ENCODE measurements around the gene SMARCD1. TPM values are rescaled to one million over a fixed set of nuclear protein-coding genes. Genes with fewer than 3 reads are reported as not detected.

SMARCD1 gene
- total RNA-seq, 2 donors from 2014 or later, result 18.3 to 27.7 TPM

- ATAC-seq (peak in 1 of 2 donors; percentile 55), DNase-seq (no peak)
- intact Hi-C loops (cut with DNase I), result loop anchor here (2.0 to 5.0 kb wide), 2 partner anchors 89 kb away; no protein-coding TSS in a partner anchor
These were observed 29.1 kb upstream of the SMARCD1 start for GRCh38 chr12:50055831-50056638.

- ATAC-seq, result no peak
- no peak for DNase-seq
- intact Hi-C loops (cut with DNase I), result loop anchor here (2.0 to 5.0 kb wide), 2 partner anchors 89 to 90 kb away; no protein-coding TSS in a partner anchor
These were observed 28.5 kb upstream of the SMARCD1 start for GRCh38 chr12:50056639-50056976.

- ATAC-seq (peak; percentile 82 to 84), DNase-seq (peak; percentile 76)
- intact Hi-C loops (cut with DNase I), result loop anchor here (2.0 to 5.0 kb wide), 2 partner anchors 90 kb away; no protein-coding TSS in a partner anchor
These were observed 27.9 kb upstream of the SMARCD1 start, which contains the start of gene ASIC1 for GRCh38 chr12:50057000-50057841. Gene ASIC1, plus strand, starts transcription at chr12:50057596. Its CDS starts 1,171 bp downstream, at chr12:50058767.

- intact Hi-C loops (cut with DNase I), result loop anchor here (2.0 to 5.0 kb wide), 2 partner anchors 91 kb away; no protein-coding TSS in a partner anchor
- no peak for DNase-seq
- ATAC-seq, result no peak
These were observed 27.1 kb upstream of the SMARCD1 start for GRCh38 chr12:50057896-50058670.

DNA sequence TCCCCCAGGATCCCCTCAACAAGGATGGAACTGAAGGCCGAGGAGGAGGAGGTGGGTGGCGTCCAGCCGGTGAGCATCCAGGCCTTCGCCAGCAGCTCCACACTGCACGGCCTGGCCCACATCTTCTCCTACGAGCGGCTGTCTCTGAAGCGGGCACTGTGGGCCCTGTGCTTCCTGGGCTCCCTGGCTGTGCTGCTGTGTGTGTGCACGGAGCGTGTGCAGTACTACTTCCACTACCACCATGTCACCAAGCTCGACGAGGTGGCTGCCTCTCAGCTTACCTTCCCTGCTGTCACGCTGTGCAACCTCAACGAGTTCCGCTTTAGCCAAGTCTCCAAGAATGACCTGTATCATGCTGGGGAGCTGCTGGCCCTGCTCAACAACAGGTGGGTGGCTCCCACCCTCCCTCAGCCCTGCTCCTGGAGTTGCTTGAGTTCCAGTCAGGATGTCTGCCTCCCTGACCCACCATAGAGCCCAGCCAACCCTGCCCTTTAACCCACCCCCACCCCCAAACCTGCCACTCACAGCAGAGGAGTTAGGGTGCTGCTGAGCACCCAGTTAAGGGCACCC is 26.3 kb upstream of the SMARCD1 start:
- DNase-seq (no peak), ATAC-seq (no peak)
- intact Hi-C loops (cut with DNase I), result loop anchor here in 1 of 2 donors (5.0 kb wide), 1 partner anchor 92 kb away; no protein-coding TSS in a partner anchor

- ATAC-seq (no peak), DNase-seq (no peak)
- intact Hi-C loops (cut with DNase I), result loop anchor here in 1 of 2 donors (5.0 kb wide), 1 partner anchor 92 kb away; no protein-coding TSS in a partner anchor
These were observed 25.6 kb upstream of the SMARCD1 start for GRCh38 chr12:50059440-50060119.

DNA sequence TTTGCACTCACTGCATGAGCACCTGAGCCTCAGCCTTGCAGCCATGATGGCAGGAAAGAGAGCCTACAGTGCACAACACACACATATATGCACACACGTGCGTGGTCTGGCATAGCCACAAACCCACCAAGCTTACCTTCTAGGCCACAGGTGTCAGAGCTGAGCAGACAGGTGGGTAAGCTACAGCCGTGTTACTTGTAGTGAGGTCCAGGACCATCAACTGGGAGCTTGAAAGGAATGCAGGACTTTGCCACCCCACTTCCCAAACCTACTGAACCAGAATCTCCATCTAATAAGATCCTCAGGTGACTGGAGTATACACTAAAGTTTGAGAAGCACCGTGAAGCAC is 25.0 kb upstream of the SMARCD1 start:
- intact Hi-C loops (cut with DNase I), result no loop called here
- no peak for DNase-seq
- ATAC-seq, result no peak

GRCh38 chr12:50061171-50061570 is 24.0 kb upstream of the SMARCD1 start:
- DNase-seq (no peak), ATAC-seq (peak in 1 of 2 donors; percentile 32)
- intact Hi-C loops (cut with DNase I), result no loop called here

DNA sequence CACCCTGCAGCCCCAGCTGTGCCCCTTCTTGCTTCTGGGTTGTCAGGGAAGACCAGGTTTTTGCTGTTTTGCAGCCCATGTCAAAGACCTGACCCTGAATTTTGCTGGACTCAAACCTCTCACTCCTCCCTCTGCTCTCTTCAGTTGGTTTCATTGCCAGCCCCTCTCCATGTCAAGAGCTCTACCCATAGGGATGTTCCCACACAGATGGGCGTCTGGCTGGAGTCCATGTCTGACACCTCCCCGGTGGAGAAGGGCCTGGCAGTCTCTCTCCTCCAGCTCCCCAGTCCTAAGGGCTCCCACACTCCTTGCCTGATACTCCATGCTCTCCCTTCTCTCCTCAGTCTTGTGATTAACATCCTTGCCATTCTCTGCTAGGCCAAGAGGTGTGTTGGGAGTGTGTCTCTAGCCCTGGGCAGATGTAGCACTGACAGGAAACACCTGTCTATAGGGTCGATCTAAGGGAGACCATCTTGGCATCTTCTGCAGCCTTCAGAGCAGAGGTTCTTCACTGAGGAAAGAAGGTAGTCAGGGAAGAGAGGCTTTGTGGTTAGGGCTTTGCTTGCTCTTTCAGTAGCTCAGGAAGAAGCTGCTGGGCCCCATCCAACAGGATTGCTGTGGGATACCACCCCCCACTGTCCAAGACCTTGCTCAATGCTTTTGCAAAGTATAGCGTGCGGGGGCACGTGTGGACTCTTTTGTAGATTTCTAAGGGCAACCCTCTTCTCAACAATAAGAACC is 23.0 kb upstream of the SMARCD1 start:
- intact Hi-C loops (cut with DNase I), result no loop called here
- DNase-seq (no peak), ATAC-seq (peak in 1 of 2 donors; percentile 17)

- intact Hi-C loops (cut with DNase I), result no loop called here
- ATAC-seq, result peak; percentile 30 to 39
- no peak for DNase-seq
These were observed 22.2 kb upstream of the SMARCD1 start for GRCh38 chr12:50062728-50063460.

GRCh38 chr12:50065726-50066310 is 19.3 kb upstream of the SMARCD1 start:
- ATAC-seq (no peak), DNase-seq (no peak)
- intact Hi-C loops (cut with DNase I), result loop anchor here in 1 of 2 donors (5.0 kb wide), 1 partner anchor 199 kb away; no protein-coding TSS in a partner anchor

DNA sequence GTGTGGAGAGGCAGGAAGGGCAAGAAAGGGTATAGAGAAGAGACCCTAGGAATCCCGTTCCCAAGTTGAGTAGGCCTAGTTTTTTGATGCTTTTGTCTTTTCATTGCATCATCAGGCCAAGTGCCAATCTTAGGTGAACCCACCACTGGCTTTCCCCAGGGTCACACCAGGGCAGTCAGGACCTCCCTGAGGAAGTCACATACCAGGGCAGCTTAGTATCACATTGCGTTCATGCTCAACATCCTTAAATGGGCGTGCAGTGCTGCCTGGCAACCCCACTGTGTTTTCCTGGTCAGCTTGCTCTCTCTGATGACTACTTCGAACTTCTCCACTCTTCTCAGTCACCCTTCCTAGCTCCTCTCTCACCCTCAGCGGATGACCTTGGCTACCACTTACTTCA is 18.7 kb upstream of the SMARCD1 start:
- ATAC-seq (peak; percentile 24 to 51), DNase-seq (no peak)
- intact Hi-C loops (cut with DNase I), result loop anchor here in 1 of 2 donors (5.0 kb wide), 1 partner anchor 199 kb away; no protein-coding TSS in a partner anchor

GRCh38 chr12:50069069-50069468 is 16.1 kb upstream of the SMARCD1 start:
- intact Hi-C loops (cut with DNase I), result loop anchor here in 1 of 2 donors (5.0 kb wide), 1 partner anchor 202 kb away; no protein-coding TSS in a partner anchor
- no peak for DNase-seq
- no peak for ATAC-seq

- no peak for DNase-seq
- intact Hi-C loops (cut with DNase I), result loop anchor here in 1 of 2 donors (5.0 kb wide), 1 partner anchor 202 kb away; no protein-coding TSS in a partner anchor
- ATAC-seq, result no peak
These were observed 15.6 kb upstream of the SMARCD1 start for GRCh38 chr12:50069539-50069938.

DNA sequence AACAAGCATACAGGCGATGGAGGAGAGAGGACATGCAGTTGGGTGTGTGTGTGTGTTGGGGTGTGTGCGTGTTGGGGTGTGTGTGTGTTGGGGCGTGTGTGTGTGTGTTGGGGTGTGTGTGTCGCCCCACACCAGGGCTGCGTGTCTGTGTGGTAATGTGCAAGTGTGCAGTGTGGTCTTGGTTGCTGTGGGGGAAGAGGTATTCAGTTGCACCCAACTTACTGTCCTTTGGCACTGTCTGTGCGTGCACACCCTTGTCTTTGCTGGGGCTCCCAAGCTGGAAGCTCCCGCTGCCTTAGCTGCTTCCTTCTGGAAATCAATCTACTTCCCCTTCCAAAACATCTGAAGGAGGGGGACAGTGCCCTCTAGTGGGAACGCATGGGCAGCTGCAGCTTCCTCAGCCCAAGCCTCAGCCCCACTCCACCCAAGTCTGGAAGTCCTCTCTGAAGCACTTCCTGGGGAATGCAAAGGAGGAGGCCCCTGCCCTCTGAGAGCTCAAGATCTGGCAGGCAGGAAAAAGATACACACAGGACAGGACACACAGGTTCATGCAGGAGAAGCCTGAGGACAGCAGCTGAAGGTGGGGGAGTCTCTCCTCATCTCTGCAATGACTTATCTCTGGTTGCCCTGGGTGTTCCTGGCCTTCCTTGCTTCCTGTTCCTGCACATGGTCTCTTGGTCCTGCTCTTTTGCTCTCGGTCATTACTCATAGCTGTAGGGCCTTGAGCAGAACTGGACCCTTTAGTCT is 14.7 kb upstream of the SMARCD1 start:
- peak; percentile 76 to 77 for ATAC-seq
- intact Hi-C loops (cut with DNase I), result loop anchor here in 1 of 2 donors (10.0 kb wide), 1 partner anchor 244 kb away; no protein-coding TSS in a partner anchor
- DNase-seq, result peak; percentile 83

Measured in left cardiac atrium (tissue), 4 donors.